NCI-H82 treated with DMSO at 0.1 percent for 48 hours (cell line): ENCODE results near the gene PHPT1.
"Not testable (repeated sequence)": the region's sequence is repeated elsewhere in the genome, so short reads cannot be mapped to it uniquely, and the experiment has no call there.

ENCODE experiments used
- DNase-seq: peaks from one replicate; lab custom pipeline; 2025; ENCODE audit not compliant: unreplicated experiment; lab: John Stamatoyannopoulos, UW

The PHPT1 gene

DNA sequence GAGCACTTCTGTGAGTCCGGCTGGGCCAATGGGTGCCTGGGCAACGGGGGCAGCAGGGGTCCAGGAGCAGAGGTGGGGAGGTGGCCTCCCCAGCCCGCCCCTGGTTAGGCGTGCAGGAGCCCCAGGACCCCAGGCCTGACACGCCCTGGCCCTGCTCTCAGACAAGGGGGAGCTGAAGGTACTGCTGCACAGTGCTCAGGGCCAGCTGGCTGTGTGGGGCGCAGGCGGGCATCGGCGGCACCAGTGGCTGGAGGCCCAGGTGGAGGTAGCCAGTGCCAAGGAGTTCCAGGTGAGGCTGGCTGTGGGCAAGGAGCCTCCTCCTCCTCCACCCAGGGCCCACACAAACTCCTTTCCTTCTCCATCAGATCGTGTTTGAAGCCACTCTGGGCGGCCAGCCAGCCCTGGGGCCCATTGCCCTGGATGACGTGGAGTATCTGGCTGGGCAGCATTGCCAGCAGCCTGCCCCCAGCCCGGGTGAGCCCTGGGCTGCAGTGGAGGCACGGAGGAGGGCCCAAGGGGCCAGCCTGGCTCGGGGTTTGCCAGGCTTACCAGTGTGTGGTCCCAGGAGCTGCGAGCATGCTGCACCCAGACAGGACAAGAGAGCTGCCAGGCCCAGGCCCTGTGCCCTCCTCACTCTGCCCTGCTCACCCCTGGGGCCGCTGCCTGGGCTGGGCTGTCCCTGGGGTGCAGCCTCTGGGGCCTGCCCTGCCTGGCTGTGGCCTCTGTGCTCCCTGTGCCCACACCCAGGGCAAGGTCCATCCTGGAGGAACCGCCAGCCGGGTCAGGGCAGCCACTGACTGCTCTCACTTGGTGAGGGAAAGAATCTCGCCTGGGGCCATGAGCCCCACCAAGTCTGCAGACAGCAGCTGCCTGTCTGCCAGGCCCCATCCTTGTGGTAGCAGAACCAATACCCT, 9.9 kb downstream of the PHPT1 start:
- DNase-seq, result no peak

DNA sequence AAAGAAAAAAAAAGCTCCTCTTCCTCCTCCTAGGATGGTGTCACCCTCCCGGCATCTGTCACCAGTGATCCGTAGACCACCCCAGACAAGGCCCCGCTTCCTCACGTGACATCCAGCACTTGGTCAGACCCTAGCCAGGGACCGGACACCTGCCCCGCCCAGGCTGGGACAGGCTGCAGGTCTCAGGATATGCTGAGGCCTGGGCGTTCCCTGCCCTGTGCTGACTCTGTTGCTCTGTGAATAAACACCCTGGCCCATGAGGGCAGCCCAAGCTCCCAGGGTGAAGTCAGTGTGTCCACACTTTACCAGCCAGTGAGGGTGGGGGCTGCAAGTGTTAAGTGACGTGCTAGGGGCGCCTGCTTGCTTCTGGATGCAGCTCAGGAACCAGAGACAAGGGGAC, 11.3 kb downstream of the PHPT1 start:
- DNase-seq, result no peak

DNA sequence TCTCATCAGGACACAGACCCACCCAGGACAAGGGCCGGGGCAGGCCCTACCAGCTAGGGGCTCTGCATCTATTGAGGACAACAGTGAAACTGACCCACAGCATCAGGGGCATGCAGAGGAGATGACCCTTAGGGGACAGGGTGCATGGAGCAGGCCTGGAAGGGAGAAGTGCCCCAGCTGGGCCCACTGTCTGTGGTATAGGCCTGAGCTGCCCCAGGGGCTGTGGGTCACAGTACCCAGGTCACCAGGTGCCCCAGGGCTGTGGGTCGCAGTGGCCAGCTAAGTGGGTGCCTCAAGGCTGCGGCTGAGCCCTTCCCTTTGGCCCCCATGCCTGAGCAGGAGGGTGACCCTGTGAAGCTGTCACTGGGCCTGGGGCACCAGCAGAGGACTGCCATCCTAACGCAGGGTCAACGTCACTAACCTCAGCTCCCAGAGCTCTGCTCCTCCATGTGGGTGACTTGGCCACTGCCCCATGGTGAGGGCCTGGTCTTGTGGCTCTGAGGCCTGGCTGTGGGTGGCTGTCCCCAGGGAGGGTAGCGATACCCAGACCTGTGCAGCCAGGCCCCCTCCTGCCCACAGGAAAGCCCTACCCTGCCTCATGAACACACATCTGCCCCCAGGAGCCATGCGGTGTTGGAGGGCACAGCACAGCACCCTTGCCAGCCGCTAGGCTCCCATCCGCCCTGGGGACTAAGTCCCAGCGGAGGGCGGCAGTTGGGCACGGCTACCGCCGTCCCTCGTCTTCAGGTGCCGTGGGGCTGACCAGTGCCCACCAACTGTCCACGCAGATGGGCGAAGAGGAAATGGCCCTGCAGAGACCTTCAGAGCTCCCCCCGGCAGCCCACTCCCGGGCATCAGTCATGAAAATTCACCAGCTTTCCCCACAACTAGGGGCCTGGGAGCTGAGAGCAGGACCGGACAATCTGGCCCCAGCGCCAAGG, 12.0 kb downstream of the PHPT1 start:
- DNase-seq, result no peak

DNA sequence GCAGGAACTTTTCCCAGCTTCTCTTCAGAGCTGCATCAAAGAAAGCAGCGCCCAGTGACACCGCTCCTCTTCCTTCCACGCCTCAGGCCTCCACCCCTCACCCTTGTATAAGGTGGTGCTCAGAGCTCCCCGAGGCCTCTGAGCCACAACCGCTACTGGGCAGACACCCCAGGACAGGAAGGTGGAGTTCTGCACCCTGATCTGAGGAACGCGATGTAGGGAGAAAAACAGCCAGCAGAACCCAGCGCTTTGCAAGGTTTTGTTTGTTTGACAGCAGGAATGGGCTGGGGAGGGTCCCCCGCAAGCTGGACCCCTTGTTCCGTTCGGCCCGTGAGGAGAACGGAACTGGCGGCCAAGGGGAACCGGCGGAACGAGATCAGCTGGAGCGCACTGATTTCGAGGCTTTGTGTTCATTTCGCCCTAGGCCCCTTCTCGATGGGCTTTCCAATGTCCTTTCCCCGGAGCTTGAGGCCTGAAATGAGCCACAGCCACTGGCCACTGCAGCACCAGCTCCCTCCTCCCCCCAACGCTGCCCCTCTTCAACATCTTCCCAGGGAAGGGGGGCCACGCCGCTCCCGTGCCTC, 12.8 kb downstream of the PHPT1 start:
- no peak for DNase-seq

DNA sequence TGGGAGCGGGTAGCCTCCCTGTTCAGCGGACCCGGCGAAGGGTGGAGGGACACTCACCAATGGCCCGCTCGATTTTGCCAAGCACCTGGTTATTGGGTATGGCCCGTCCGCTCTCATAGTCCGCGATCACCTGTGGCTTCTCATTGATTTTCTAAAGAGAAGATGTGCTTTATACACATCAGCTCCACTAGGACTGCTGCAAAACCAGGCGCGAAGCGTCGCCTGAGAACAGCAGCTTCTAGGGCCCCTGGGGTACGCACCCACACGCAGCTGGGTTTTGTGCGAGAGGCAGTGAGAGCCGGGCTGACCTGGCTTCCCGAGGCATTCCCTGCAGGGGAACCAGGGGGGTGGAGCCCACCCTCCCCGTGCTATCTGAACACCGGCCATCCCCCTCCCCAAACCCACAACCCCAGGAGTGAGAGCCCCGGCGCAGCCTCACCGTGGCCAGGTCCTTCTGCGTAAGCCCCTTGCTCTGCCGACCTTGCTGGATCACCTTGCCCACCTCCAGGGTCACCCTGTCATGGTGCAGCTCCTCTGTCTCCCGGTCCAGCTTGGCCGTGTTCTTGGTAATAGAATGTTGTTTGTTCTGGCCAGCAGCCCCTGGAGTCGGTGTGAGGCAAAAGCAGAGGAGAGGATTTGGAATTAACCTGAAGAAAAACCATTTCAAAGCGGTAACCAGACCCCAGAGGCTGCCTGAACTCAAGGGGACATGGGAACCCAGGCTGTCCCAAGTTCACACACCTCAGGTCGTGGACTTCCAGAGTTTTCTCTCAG, 13.8 kb downstream of the PHPT1 start:
- DNase-seq, result no peak

DNA sequence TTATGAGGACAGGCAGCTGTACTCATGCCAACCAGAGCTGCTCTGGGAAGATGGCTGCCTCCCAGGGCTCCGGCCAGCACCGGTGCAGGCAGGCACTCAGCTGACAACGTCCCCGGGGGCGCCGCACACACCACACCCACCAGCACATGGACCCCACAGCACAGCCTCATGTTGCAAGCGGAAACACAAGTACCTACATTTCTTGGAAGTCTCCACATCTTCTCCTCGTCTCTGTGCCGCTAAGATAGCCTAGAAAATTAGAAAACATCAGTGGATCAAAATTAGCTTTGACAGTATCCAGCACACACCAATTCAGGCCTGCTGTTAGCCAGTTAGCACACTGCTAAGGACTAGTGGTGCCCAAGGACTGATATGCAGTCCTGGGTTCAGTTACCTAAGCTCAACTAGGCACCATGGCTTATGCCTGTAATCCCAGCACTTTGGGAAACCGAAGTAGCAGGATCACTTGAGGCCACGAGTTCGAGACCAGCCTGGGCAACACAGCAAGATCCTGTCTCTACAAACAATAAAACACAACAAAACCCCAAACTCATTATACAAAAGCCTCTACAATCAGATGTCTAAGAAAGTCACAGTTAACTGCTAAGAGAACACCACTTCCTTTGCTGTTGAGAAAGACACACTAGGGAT, 14.5 kb downstream of the PHPT1 start:
- DNase-seq, result no peak

DNA sequence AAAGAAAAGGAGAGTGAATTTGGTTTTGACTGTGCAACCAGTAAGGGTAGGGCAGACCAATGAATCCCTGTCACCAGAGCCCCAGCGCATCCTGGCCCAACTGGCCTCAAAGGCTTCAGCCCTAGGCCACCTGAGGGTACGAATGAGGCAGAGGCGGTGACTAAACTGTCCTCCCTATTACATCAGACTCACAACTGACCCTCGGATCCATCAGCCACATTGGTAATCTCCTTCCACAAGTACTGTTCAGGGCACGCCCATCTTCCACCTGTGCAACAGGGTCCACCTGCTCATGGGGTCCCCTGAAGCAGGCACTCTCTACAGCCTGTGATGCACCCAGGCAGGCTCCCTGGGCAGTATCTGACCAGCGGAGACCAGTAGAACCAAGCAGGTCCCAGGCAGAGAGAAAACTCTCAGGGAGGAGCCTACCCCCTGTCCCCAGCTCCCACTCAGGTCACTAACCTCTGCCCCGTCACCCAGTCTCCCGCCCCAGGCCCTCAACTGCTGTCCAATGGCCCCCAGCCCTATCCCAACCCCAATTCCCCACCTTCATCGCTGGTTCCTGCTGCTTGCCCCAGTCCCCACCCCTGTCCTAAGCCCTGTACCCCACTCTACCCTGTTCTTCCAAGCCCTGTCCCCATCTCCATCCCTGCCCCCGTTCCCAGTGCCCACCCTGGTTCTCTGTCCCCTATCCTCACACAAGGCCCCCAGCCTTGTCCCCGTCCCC, 16.0 kb downstream of the PHPT1 start:
- no peak for DNase-seq

DNA sequence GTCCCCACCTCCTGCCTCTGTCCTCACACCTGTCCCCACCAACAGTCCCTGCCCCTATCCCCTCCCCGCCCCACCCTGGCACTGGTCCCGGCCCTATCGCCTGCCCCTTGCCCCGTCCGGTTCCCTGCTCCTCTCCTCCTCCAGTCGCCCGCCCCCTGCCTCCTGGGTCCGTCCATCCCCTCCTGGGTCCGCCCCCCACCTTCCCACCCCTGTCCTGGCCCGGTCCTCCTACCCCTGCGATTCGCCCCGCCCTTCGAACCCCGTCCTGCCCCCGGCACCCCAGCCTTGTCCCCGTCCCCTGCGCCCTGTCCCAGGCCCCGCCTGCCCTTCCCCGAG, 16.5 kb downstream of the PHPT1 start:
- DNase-seq, result no peak

DNA sequence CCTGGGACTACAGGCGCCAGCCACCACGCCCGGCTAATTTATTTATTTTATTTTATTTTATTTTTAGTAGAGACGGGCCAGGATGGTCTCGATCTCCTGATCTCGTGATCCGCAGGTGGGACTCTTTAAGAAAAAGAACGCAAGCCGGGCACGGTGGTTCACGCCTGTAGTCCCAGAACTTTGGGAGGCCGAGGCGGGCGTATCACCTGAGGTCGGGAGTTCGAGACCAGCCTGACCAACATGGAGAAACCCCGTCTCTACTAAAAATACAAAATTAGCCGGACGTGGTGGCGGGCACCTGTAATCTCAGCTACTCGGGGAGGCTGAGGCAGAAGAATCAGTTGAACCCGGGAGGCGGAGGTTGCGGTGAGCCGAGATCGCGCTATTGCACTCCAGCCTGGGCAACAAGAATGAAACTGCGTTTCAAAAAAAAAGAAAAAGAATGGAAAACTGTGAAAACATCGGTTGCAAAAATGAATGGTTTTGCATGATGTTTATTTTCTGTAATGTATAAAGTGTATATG, 17.8 kb downstream of the PHPT1 start:
- not testable (repeated sequence) for DNase-seq

DNA sequence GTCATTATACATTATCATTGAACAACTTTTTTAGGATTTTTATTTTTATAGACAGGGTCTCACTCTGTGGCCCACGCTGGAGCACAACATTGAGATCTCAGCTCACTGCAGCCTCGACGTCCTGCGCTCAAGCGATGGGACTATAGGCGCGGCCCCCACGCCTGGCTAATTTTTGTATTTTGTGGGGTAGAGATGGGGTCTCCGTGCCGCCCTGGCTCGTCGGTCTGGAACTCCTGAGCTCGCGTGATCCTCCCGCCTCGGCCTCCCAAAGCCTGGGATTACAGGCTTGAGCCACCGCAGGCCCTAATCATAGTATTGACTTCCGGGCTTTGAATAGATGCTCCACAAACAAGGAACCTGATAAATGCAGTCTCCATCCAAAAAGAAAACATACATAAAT, 18.3 kb downstream of the PHPT1 start:
- DNase-seq, result no peak

DNA sequence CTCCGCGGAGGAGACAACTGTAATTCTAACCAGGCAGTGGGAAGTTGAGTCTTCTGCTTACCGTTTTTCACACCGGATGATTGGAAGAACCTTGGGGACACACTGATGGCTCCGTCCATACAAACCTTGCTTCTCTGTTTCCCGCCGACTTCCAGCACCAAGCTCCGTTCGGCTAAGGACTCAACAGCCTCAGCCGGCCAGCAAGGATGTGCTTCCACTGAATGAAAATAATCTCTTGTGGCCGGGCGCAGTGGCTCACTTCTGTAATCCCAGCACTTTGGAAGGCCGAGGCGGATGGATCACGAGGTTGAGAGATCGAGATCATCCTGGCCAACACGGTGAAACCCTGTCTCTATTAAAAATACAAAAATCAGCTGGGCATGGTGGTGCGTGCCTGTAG, 18.7 kb downstream of the PHPT1 start:
- DNase-seq, result no peak

DNA sequence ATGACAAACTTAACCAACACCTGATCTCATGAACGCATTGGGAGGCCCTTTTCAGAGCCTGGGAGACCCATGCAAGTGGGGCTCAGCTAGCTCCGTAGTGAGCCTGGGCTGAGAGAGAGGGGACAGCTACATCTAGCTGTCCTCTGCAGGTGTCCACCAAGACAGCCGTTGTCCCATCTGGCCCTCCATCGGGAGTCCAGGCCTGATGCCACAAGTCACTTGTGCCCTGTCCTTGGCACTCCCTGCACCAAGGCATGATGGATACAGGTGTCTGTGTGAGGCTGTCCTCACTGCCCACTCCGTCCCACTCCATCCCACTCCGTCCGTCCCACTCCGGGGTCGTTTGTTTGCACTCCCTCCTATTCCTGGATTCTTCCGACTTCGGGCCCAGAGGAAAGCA, 19.4 kb downstream of the PHPT1 start:
- no peak for DNase-seq

DNA sequence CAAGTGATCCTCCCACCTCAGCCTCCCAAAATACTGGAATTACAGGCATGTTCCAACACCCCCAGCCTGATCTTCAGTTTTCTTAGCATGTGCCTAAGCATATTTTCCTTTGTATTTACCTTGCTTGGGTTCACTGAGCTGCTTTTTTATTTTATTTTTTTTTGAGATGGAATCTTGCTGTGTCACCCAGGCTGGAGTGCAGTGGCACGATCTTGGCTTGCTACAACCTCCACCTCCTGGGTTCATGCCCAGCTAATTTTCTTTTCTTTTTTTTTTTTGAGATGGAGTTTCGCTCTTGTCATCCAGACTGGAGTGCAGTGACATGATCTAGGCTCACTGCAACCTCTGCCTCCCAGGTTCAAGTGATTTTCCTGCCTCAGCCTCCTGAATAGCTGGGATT, 20.4 kb downstream of the PHPT1 start:
- not testable (repeated sequence) for DNase-seq

DNA sequence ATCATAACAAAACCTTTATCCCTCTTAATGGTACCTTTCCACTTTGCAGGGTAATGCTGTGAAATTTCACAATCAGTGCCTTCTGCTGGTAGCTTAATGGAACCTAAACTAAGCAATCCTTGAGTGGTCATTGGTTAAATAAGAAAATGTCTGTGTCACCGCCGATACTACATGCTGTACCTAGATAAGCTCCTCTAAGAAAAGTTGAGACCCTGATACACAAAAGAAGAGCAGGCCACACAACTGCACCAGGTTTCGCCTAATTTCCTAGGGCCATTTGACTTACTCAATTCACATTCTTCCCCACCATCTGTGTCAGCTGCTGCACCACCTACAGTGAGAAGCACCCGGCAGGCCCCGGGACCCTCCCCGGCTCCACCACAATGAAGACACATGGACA, 25.9 kb downstream of the PHPT1 start:
- DNase-seq, result no peak

DNA sequence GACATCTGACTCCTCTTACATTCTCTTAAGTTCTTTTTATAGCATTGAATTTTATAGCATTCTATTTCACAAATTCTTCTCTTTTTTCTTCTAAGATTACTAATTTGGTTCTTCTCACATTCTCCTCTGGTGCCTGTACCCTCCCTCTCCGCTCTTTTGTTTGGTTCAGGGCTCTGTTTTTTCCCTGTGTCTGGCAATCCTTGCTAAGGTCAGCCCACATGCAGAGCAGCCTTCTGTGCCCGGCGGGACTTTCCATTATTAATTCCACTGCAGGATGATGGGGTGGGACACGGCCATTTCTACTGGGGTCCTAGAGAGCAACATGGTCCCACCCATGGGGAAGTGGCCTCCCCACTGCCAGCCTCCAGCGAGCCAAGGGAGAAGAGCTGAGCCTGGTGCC, 27.3 kb downstream of the PHPT1 start:
- DNase-seq, result no peak

DNA sequence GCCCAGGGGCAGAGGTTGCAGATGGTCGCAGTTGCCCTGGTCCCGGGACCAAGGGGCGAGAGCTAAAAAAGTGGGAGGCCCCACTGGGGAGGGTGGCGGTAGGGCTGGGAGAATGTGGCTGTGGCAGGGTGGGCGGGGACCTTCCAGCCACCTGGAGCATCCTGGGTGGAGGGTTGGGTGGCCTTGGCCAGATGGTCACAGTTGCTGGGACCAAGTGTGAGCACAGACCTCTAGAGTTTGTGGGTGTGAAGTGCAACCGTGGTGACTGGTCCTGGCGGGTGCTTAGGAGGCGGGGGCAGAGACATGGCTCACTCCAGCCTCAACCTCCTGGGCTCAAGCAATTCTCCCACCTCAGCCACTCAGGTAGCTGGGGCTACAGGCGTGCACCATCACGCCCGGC, 31.4 kb downstream of the PHPT1 start:
- no peak for DNase-seq

DNA sequence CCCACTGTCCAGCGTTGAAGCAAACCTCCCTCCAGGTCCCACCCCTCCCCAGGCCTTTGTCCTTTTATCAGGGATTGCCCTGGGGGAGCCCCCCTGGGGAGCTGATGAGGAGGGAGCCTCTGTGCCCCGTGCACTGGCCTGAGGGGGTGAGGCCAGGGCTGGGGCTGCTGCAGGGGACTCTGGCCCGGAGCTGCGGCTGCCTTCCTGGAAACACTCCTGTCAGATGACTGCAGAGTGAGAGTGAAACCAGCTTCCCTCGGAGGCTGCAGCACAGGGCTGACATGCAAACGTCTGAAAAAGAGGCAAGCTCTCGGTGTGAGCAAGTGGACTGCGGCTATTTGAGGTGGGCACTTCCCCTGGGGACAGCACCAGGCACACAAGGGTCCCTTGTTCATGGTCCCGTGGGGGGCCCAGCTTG, 32.5 kb downstream of the PHPT1 start:
- DNase-seq, result no peak

DNA sequence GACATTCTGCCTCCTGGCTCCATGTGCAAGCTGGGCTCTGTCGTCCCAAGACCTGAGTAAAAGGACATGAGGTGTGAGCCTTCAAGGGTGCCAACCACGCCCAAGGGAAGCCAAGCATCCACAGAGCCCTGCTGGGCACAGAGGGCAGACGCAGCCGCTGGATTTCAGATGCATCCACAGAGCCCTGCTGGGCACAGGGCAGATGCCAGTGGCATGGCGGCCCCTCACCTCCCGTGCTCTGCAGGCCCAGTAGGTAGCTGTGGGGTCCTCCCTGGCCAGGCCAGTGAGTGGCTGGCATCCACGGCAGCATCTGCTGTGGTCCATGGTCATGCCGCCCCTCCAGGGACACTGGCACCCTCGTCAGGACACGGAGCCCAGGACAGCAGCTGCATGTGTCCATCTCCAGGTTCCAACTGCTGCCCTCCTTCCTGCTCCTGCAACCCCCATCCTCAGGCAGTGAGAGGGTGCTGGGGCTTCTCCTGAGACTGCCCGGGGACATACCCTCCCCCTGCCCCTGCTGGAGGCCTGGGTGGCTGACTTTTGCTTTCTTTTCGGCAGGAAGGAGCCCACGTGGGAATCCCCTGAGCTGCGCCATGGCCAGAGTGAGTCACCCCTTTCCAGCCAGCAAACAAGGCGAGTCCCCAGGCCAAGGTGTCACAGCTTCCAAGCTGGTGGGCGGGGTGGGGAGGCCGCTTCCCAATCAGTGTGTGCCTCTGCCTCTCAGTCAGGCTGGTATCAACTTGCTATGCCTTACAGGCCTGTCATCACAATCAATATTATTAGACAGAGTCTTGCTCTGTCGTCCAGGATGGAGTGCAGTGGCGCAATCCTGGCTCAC, 33.1 kb downstream of the PHPT1 start:
- DNase-seq, result no peak

DNA sequence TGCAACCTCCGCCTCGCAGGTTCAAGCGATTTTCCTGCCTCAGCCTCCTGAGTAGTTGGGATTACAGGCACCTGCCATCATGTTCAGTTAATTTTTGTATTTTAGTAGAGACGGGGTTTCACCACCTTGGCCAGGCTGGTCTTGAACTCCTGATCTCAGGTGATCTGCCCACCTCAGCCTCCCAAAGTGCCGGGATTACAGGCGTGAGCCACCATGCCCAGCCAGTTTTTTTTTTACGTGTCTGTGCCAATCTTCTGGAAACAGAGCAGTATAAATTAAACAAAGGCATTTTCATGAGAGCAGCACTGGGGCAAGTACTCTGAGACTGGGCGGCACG, 33.7 kb downstream of the PHPT1 start:
- not testable (repeated sequence) for DNase-seq
